DMS153 treated with DMSO at 0.1 percent for 48 hours (cell line): Measurements from ENCODE around the gene DLST.

Source experiments
- DNase-seq: peaks from one replicate; lab custom pipeline; 2025; ENCODE audit not compliant: unreplicated experiment; lab: John Stamatoyannopoulos, UW

DLST gene

DNA sequence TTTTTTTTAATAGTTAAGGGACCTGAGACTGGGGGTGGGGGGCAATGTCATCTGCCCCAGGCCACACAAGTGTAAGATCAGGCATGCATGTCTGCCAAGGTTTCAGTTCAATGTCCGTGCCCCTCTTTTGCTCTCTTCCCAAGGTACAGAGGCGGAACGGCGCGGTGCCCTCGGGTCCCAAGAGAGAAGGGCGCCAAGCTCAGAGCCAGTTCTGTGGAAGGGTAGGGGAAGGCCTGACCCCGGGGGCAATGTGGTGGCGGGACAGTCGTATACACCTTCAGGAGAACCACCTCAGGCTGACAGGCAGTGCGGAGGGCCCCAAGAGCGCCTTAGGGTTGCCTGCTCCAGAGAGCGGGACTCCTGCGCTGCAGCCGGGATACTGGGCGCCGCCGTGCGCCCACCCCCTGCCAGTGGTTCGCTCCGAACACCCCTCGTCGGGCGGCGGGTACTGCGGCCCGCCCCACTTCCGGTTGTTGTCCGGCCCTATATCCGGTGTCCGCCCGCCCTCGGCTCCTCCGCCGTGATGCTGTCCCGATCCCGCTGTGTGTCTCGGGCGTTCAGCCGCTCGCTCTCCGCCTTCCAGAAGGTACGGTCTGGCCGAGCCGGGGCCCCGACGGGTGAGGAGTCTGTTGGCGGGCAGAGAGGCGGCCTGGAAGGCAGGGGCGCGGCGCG, at the start of gene DLST:
DLST (plus strand) TSS at position 486 of the 672 bp plus-strand sequence; CDS start at position 524, 38 bp downstream.
- peak; percentile 47 for DNase-seq

DNA sequence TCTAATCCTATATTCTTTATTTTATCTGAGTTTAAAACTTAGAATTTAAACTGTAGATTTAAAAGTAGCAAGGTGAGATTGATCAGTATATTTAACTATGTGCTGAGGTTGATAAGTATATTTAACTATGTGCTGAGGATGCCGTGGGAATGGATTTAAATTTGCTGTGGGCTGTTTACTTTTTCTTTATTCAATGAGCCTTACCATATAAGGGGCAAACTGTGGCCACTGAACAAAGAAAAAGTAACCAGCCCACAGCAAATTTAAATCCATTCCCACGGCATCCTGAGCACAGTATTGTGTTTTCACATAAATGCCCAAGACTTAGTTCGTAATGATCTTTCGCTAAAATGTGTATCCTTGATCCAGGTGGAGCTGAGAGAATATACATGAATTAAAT, 48.9 kb upstream of the DLST start:
- DNase-seq = no peak

GRCh38 chr14:74834692-74835392, 46.9 kb upstream of the DLST start:
- DNase-seq = no peak

GRCh38 chr14:74835645-74836250, 46.0 kb upstream of the DLST start:
- no peak for DNase-seq

DNA sequence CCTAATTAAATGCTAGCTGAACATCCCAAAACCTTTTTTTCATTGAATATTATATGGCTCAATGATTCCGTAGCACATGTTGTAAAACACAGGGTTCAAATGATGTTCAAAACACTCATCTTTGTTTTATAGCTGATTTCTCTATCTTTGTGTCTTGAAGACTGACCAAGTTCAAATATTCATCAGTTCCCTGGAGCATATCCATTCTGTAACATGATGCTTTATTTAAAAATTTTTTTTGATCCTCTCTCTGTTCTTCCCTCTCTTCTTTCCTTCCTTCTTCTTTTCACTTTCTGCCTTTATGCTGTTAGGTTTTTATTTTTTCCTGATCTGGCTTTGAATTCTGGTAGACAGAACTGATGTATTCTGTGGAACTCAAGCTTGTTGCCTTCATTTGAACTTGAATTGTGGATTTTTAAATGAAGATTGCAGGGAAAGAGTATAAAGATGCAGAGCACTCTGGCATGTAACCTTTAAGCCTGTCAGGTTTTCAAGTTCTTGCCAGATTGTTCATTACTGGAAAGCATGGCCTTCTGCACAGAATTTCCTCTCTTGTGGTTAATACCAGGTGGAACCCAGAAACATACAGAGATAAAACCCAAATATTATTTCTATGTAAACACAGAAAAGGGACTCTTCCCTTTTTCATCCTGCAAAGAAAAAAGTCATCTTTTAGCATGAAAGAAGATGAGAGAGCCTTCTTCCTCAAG, 45.3 kb upstream of the DLST start:
- no peak for DNase-seq

DNA sequence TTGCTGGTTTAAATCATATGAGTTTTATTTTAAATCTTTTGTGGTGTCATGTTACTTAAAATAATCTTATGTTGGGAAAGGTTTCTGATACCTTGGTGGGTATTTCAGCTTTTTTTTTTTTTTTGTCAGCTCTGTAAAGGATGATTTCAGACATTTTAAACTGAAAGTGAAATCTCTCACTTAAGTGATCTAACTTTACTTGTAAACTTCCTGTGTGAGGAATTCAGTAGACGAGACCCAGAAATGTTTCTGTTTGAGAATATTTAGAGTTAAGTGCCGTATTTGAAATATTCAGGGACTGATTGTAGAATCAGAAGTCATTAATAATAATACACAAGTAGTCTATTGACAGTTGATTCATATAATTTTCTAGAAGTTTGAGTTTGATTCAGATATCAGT, 43.5 kb upstream of the DLST start:
- DNase-seq = no peak

DNA sequence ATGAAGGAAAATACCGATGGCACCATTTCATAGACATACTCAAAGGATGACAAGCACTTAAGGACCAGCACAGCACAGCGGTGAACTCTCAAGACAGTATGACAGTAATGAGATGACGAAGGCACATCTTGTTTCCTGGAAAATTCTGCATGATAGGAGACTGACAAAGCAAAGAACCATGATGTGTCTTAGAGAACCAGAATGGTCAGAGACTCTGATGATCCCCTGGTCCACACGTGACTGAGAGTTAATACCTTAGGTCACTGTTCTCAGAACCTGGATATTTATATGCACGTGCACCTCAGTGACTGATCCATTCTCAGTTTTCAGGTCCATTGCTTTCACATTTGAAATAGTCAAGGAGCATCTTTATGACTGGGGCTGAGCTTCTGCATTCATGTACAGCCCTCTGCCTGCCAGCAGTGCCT, 41.1 kb upstream of the DLST start:
- no peak for DNase-seq

GRCh38 chr14:74841230-74842207, 40.2 kb upstream of the DLST start:
- DNase-seq = no peak

GRCh38 chr14:74843653-74844052, 38.1 kb upstream of the DLST start:
- no peak for DNase-seq

- no peak for DNase-seq
These were observed 35.5 kb upstream of the DLST start for GRCh38 chr14:74846168-74846567.

- no peak for DNase-seq
These were observed 34.6 kb upstream of the DLST start for GRCh38 chr14:74846968-74847665.

- no peak for DNase-seq
These were observed 32.9 kb upstream of the DLST start for GRCh38 chr14:74848768-74849167.

DNA sequence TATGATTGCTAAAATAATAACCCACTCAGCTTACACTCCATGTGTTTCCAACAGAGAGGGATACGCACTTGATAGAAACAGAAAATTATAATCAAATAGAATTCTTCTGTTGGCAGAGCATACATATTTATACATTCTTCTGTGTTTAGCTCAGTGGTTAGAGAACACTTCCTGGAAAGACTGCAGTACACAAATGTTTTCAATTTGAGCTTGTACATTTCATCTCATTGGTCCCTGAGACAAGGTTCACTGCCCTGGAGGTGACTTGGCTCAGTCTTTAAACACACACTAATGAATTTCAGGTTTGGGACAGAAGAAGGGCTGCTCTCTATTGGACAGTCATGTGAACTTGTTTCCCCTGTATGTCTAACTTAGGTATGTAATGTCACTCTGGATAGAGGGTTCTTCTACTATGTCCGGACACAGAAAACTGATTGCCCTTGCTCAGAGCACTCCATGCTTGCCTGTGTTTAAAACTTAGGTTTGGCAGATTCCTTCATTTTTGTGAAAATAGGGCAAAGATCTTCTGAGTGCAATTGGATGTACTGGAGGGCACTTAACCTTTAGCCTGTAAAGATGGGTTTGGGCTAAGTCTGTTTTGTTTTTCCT, 28.7 kb upstream of the DLST start:
- DNase-seq = no peak

DNA sequence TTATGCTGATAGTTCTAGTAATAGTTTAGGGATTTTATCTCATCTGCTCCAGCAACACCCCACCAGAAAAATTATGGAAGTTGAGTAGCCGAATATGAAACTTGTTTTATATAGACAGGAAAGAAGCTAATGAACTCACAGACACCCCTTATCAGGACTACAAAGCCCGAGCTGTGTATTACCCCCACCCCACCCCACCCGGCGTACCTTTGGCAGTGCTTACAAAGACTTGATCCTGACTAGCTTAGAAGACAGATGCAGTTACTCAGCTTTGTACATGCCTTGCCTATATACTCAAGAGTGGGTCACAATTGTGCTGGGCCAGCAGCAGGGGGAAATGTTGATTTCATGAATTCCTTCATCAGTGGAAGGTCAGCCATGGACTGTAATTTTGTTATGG, 28.1 kb upstream of the DLST start:
- no peak for DNase-seq

GRCh38 chr14:74855021-74855420, 26.7 kb upstream of the DLST start:
- DNase-seq = no peak

GRCh38 chr14:74855945-74856344, 25.8 kb upstream of the DLST start:
- DNase-seq = no peak

DNA sequence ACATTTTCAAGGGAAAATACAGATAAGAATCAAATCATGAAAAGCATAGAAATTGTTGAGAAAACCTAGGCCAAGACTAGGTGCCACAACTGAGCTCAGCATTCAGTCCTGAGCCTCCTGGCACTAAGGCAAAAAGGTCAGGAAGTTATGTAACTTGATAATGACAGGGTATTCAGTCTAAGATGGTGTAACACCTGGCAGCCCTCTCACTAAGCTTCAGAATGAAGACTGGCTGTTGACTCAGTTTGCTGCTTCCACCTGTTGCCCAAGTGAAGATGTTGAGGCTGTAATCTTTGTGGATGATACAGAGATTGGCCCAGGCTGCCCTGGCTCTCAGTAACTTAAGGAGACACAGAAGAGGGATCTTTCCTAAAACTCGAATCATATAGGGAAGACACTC, 25.4 kb upstream of the DLST start:
- DNase-seq = no peak

DNA sequence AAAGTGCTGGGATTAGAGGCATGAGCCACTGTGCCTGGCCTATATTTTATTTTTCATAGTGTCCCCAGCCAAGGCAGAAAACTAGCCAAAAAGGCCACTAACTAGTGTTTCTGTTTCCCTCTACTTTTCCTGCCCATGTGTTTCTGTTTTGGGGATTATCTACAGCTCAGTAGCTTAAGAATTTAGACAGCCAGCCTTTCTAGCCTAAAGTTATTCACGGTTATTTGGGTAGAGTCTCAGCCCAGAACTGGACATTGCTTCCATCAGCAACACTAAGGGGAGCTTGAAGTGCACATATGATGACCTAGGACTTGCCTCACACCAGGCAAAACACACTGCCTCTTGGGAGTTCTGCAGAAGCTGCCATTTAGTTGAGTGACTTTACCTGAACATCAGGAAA, 23.7 kb upstream of the DLST start:
- DNase-seq = no peak

DNA sequence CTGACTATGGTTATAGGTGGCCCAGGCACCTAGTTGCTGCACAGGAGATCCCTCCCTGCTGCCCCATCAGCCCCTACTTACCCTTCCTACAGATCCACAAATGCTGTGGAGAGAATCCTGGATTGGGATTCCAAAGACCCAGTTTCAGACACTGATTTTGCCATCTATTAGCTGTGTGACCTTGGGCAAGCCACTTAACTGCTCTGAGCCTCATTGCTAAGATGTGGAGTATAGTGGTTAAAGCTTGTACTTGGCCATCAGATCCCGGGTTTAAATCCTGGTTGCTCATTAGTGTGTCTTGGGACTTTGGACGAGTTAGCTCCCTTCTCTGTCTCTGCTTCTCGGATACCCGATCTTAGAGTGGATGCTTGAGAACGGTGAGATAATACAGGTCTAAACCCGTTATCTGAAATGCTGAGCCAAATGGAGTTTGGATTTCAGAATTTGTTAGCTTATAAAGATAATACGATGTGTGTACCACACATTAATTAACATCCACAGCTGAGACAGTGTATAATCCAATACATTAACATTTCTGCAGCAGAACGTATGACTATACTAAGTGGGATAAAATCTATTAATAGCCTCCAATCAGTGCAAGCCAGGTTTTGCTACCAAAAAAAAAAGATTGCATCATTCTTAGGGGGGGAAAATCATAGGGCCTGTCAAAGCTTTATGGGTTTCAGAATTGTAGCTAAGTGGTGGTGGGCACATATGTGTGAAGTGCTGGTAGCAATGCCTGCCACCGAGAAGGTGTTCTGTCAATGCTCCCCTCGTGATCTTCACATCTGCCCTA, 21.8 kb upstream of the DLST start:
- DNase-seq = no peak
